ENCODE data around the gene TUBGCP2.

Gene TUBGCP2

GRCh38 chr10:133295426-133296320 is 13.0 kb downstream of the TUBGCP2 start:
- peaks cover 38% of the 10 kb centered on the region for H3K36me3 ChIP-seq (ENCODE audit: control insufficient read depth, insufficient read depth, low read length)
- H3K27me3 ChIP-seq (replicated peaks; ENCODE audit: control insufficient read depth, insufficient read depth, low read length) = no peaks in the 10 kb centered on the region
- H3K4me3 ChIP-seq (replicated peaks; ENCODE audit: low read depth, low read length) = no peak overlapping the region
- DNase-seq (ENCODE audit: extremely low read depth, insufficient read length) = no peak
- no peak for TF ChIP-seq CTCF (IDR thresholded peaks at IDR 0.05; ENCODE audit: insufficient read depth, low read length, poor library complexity, severe bottlenecking)

- TF ChIP-seq CTCF (IDR thresholded peaks at IDR 0.05; ENCODE audit: insufficient read depth, low read length, poor library complexity, severe bottlenecking) = no peak
- peaks cover 36% of the 10 kb centered on the region for H3K36me3 ChIP-seq (ENCODE audit: control insufficient read depth, insufficient read depth, low read length)
Measured at GRCh38 chr10:133294189-133294588, 14.5 kb downstream of the TUBGCP2 start.

GRCh38 chr10:133293810-133294119 is 14.9 kb downstream of the TUBGCP2 start:
- TF ChIP-seq CTCF (IDR thresholded peaks at IDR 0.05; ENCODE audit: insufficient read depth, low read length, poor library complexity, severe bottlenecking) = no peak
- H3K36me3 ChIP-seq (ENCODE audit: control insufficient read depth, insufficient read depth, low read length) = peaks cover 37% of the 10 kb centered on the region
- no peak overlapping the region for H3K4me3 ChIP-seq (replicated peaks; ENCODE audit: low read depth, low read length)
- DNase-seq (ENCODE audit: extremely low read depth, insufficient read length) = no peak
- no peaks in the 10 kb centered on the region for H3K27me3 ChIP-seq (replicated peaks; ENCODE audit: control insufficient read depth, insufficient read depth, low read length)

More at GRCh38 chr10:133294189-133294588, 14.5 kb downstream of the TUBGCP2 start:
- no peak for DNase-seq (ENCODE audit: extremely low read depth, insufficient read length)
- Histone ChIP-seq H3K4me3 (replicated peaks; ENCODE audit: low read depth, low read length) (no peak overlapping the region), H3K27me3 (replicated peaks; ENCODE audit: control insufficient read depth, insufficient read depth, low read length) (no peaks in the 10 kb centered on the region)

- no peak for TF ChIP-seq CTCF (IDR thresholded peaks at IDR 0.05; ENCODE audit: insufficient read depth, low read length, poor library complexity, severe bottlenecking)
- H3K36me3 ChIP-seq (ENCODE audit: control insufficient read depth, insufficient read depth, low read length) = peaks cover 35% of the 10 kb centered on the region
- no peaks in the 10 kb centered on the region for H3K27me3 ChIP-seq (replicated peaks; ENCODE audit: control insufficient read depth, insufficient read depth, low read length)
- H3K4me3 ChIP-seq (replicated peaks; ENCODE audit: low read depth, low read length) = no peak overlapping the region
- DNase-seq (ENCODE audit: extremely low read depth, insufficient read length) = no peak
Measured at GRCh38 chr10:133292919-133293809, 15.5 kb downstream of the TUBGCP2 start.

GRCh38 chr10:133289761-133290160 is 18.9 kb downstream of the TUBGCP2 start:
- H3K4me3 ChIP-seq (replicated peaks; ENCODE audit: low read depth, low read length) = no peak overlapping the region
- H3K27me3 ChIP-seq (replicated peaks; ENCODE audit: control insufficient read depth, insufficient read depth, low read length) = no peaks in the 10 kb centered on the region
- DNase-seq (ENCODE audit: extremely low read depth, insufficient read length) = no peak
- peaks cover 29% of the 10 kb centered on the region for H3K36me3 ChIP-seq (ENCODE audit: control insufficient read depth, insufficient read depth, low read length)
- TF ChIP-seq CTCF (IDR thresholded peaks at IDR 0.05; ENCODE audit: insufficient read depth, low read length, poor library complexity, severe bottlenecking) = no peak
